HepG2 (cell line): ENCODE results near the gene SLC17A9. TPM values are rescaled to one million over a fixed set of nuclear protein-coding genes. Genes with fewer than 3 reads are reported as not detected.

Experiments
- ATAC-seq: fragments of 200-7000 bp; cut with Tn5 transposase; 3 replicates; pipeline ENCODE4 v1.9.1; 2020; ENCODE audit warnings: mild to moderate bottlenecking, moderate library complexity
- BruUV-seq: library from RNA; stranded (reverse); fragments of 400-500 nt; replicated peaks from 2 replicates; lab custom pipeline; 2021; lab: Mats Ljungman, UMichigan
- CTCF ChIA-PET: fragments of 300-600 bp; formaldehyde crosslinking; extraction: SDS; loops from one replicate; lab custom pipeline; 2021; ENCODE audit warnings: low total read pairs, inconsistent platforms, low intra/inter-chr PET ratio; lab: Yijun Ruan, JAX
- POLR2A ChIA-PET: fragments of 350-600 bp; sonication (Branson Sonifier 250); formaldehyde crosslinking; loops from one replicate; lab custom pipeline; 2020; ENCODE audit warnings: antibody characterized with exemption, inconsistent platforms; lab: Yijun Ruan, JAX
- DNase-seq: peaks from one replicate; pipeline ENCODE4 v3.0.0-alpha.2; 2015; ENCODE audit warnings: low spot score
- FAIRE-seq: peaks from 3 replicates; lab custom pipeline; 2011; peaks lifted over from hg19 to GRCh38; lab: Jason Lieb, UNC
- H2AFZ ChIP-seq: one replicate; pipeline ENCODE4 v1.6.1; 2011; ENCODE audit warnings: low read length, inconsistent platforms
- H3K27ac ChIP-seq: fragments of 300-600 bp; 3 replicates; pipeline ENCODE4 v1.8.0; 2011; ENCODE audit warnings: mixed run types, mild to moderate bottlenecking, mixed read lengths, low read length, inconsistent platforms; ENCODE audit not compliant: insufficient read depth; ENCODE audit errors: extremely low read length
- H3K27me3 ChIP-seq, 2 experiments: fragments of 200-600 bp in 1 of 2; 2 replicates in 1 of 2; 3 replicates in 1 of 2; pipeline versions ENCODE4 v1.6.0 to v1.8.0; 2011; ENCODE audit warnings: low read length in 2 of 2, mild to moderate bottlenecking in 2 of 2, moderate library complexity in 2 of 2, inconsistent platforms in 1 of 2; ENCODE audit not compliant: insufficient read depth in 2 of 2, control insufficient read depth in 1 of 2
- H3K36me3 ChIP-seq, 2 experiments: fragments of 200-600 bp in 1 of 2; replicated peaks in 1 of 2; 2 replicates in 1 of 2; 3 replicates in 1 of 2; pipeline versions ENCODE4 v1.5.1 to v1.8.0; 2011; ENCODE audit warnings: low read length in 2 of 2, inconsistent platforms in 1 of 2; ENCODE audit not compliant: insufficient read depth in 2 of 2, control insufficient read depth in 1 of 2
- H3K4me1 ChIP-seq: 2 replicates; pipeline ENCODE4 v1.5.1; 2012; ENCODE audit warnings: low read length, inconsistent platforms; ENCODE audit not compliant: insufficient read depth
- H3K4me2 ChIP-seq: 2 replicates; pipeline ENCODE4 v1.6.0; 2011; ENCODE audit warnings: low read depth, low read length, inconsistent platforms
- H3K4me3 ChIP-seq, 3 experiments: fragments of 200-600 bp in 1 of 3; sonication (generic), shearing (Covaris generic) in 1 of 3; replicated peaks in 1 of 3; 2 replicates each; pipeline ENCODE4 v1.5.1; 2011 to 2016; ENCODE audit warnings: low read length in 3 of 3, inconsistent platforms in 2 of 3, low read depth in 2 of 3, mild to moderate bottlenecking in 2 of 3, control low read depth in 1 of 3, mixed read lengths in 1 of 3; ENCODE audit not compliant: insufficient read depth in 1 of 3
- H3K79me2 ChIP-seq: one replicate; pipeline ENCODE4 v1.6.1; 2011; ENCODE audit warnings: low read length, inconsistent platforms; ENCODE audit not compliant: insufficient read depth
- H3K9ac ChIP-seq: 2 replicates; pipeline ENCODE4 v1.6.0; 2011; ENCODE audit warnings: mild to moderate bottlenecking, low read depth, low read length, inconsistent platforms; ENCODE audit not compliant: insufficient read depth
- H3K9me3 ChIP-seq: 2 replicates; pipeline ENCODE4 v1.5.1; 2012; ENCODE audit warnings: mild to moderate bottlenecking, low read length
- H4K20me1 ChIP-seq: 2 replicates; pipeline ENCODE4 v1.6.0; 2011; ENCODE audit warnings: inconsistent platforms, mild to moderate bottlenecking, low read length, moderate library complexity; ENCODE audit not compliant: insufficient read depth
- CHCHD3 ChIP-seq: sonication (generic); formaldehyde crosslinking; IDR thresholded peaks from 2 replicates; pipeline ENCODE4 v1.8.0; 2022; ENCODE audit warnings: mild to moderate bottlenecking, missing genetic modification reagents, moderate library complexity
- HNF4A ChIP-seq: sonication (generic); formaldehyde crosslinking; IDR thresholded peaks from 2 replicates; pipeline ENCODE4 v1.4.0; 2020; ENCODE audit warnings: missing genetic modification reagents
- HOXA3 ChIP-seq: sonication (generic); formaldehyde crosslinking; IDR thresholded peaks from 2 replicates; pipeline ENCODE4 v1.5.0; 2020; ENCODE audit warnings: missing genetic modification reagents
- NFE2L2 ChIP-seq: fragments of 150-350 bp; IDR thresholded peaks from 2 replicates; pipeline ENCODE4 v1.6.1; 2014; ENCODE audit warnings: low read length
- SOX6 ChIP-seq, 2 experiments: fragments of 450-650 bp in 1 of 2; sonication (generic) in 1 of 2; formaldehyde crosslinking in 1 of 2; IDR thresholded peaks; 2 replicates each; pipeline versions ENCODE4 v1.4.0 to v1.6.1; 2017 to 2020; ENCODE audit warnings: antibody characterized with exemption in 1 of 2, mild to moderate bottlenecking in 1 of 2, missing genetic modification reagents in 1 of 2
- THAP11 ChIP-seq: IDR thresholded peaks from 2 replicates; pipeline ENCODE4 v1.6.1; 2016; ENCODE audit warnings: missing biosample characterization, missing genetic modification reagents
- ZFP41 ChIP-seq: sonication (generic); formaldehyde crosslinking; IDR thresholded peaks from 2 replicates; pipeline ENCODE4 v1.4.0; 2020; ENCODE audit warnings: mild to moderate bottlenecking, missing genetic modification reagents, borderline replicate concordance
- ZNF12 ChIP-seq: sonication (generic); formaldehyde crosslinking; IDR thresholded peaks from 2 replicates; pipeline ENCODE4 v1.5.0; 2020; ENCODE audit warnings: missing genetic modification reagents
- ZNF124 ChIP-seq: sonication (generic); formaldehyde crosslinking; IDR thresholded peaks from 2 replicates; pipeline ENCODE4 v1.4.0; 2020; ENCODE audit warnings: missing genetic modification reagents
- ZNF543 ChIP-seq: sonication (generic); formaldehyde crosslinking; IDR thresholded peaks from 2 replicates; pipeline ENCODE4 v1.4.0; 2020; ENCODE audit warnings: mild to moderate bottlenecking, missing genetic modification reagents
- ZNF547 ChIP-seq: sonication (generic); formaldehyde crosslinking; IDR thresholded peaks from 2 replicates; pipeline ENCODE4 v1.5.1; 2020; ENCODE audit warnings: mild to moderate bottlenecking, missing genetic modification reagents
- ZNF616 ChIP-seq: sonication (generic); formaldehyde crosslinking; IDR thresholded peaks from 2 replicates; pipeline ENCODE4 v1.5.0; 2020; ENCODE audit warnings: low read depth, mild to moderate bottlenecking, missing genetic modification reagents
- ZNF776 ChIP-seq: sonication (generic); formaldehyde crosslinking; IDR thresholded peaks from 2 replicates; pipeline ENCODE4 v1.4.0; 2020; ENCODE audit warnings: mild to moderate bottlenecking, missing genetic modification reagents
- ZNF790 ChIP-seq: sonication (generic); formaldehyde crosslinking; IDR thresholded peaks from 2 replicates; pipeline ENCODE4 v1.8.0; 2022; ENCODE audit warnings: missing genetic modification reagents, mild to moderate bottlenecking, borderline replicate concordance
- WGBS: methylation state at CpG from one replicate; pipeline ENCODE4 v1.1.6; 2017; ENCODE audit warnings: low lambda C conversion rate; 5-methylcytosine and 5-hydroxymethylcytosine counted together
- in situ Hi-C: cut with HindIII; loops from 2 replicates; pipeline ENCODE4 v1.10.0; 2017; ENCODE audit warnings: low pct_unique_long_range_greater_than_20kb; ENCODE audit not compliant: extremely low pct_ligation_motif_present
- intact Hi-C: fragments of 100-400 bp; cut with micrococcal nuclease; formaldehyde crosslinking; loops from one replicate; pipeline ENCODE4 v1.10.0; 2022; ENCODE audit not compliant: unreplicated experiment
- polyA plus RNA-seq, 8 experiments: library from polyadenylated mRNA; depleted of rRNA in 3 of 8; stranded (reverse) in 7 of 8; unstranded in 1 of 8; fragments of >200 nt; fragmentation: Illumina TruSeq in 4 of 8; extraction: Trizol in 4 of 8; gene quantifications; 2 replicates each; pipeline versions ENCODE4 v1.2.1 to v1.2.3, GENCODE V29; 2011 to 2016; ENCODE audit warnings: low read depth in 4 of 8, missing spikeins in 1 of 8, mixed read lengths in 1 of 8; ENCODE audit not compliant: insufficient read depth in 1 of 8
- total RNA-seq, 5 experiments: library from RNA; depleted of rRNA; stranded (reverse); fragments of >200 nt; fragmentation: Illumina TruSeq; extraction: Trizol; gene quantifications; 2 replicates each; pipeline ENCODE4 v1.2.3, GENCODE V29; 2016; ENCODE audit warnings: low read depth in 1 of 5
- TF ChIP-seq, protein P1 (sequence below), 2 experiments: sonication (generic) in 1 of 2; formaldehyde crosslinking in 1 of 2; IDR thresholded peaks; 2 replicates each; pipeline versions ENCODE4 v1.5.1 to v1.6.1; 2011 to 2020; ENCODE audit warnings: borderline replicate concordance in 1 of 2, low read depth in 1 of 2, low read length in 1 of 2, mild to moderate bottlenecking in 1 of 2, missing genetic modification reagents in 1 of 2, moderate library complexity in 1 of 2
- TF ChIP-seq, protein P2 (sequence below): sonication (generic); formaldehyde crosslinking; IDR thresholded peaks from 2 replicates; pipeline ENCODE4 v1.4.0; 2020; ENCODE audit warnings: missing genetic modification reagents
- TF ChIP-seq, protein P3 (sequence below): sonication (generic); formaldehyde crosslinking; IDR thresholded peaks from 2 replicates; pipeline ENCODE4 v1.9.0; 2022; ENCODE audit warnings: missing genetic modification reagents, mild to moderate bottlenecking, borderline replicate concordance
- TF ChIP-seq, protein P4 (sequence below): sonication (generic); formaldehyde crosslinking; IDR thresholded peaks from 2 replicates; pipeline ENCODE4 v1.4.0; 2020; ENCODE audit warnings: mild to moderate bottlenecking, missing genetic modification reagents

SLC17A9 gene
- total and polyA plus RNA-seq, 2 of the 13 experiments (the other 11 are each of a cell fraction or from before 2014, with no cell fraction given), result 110 to 191 TPM

DNA sequence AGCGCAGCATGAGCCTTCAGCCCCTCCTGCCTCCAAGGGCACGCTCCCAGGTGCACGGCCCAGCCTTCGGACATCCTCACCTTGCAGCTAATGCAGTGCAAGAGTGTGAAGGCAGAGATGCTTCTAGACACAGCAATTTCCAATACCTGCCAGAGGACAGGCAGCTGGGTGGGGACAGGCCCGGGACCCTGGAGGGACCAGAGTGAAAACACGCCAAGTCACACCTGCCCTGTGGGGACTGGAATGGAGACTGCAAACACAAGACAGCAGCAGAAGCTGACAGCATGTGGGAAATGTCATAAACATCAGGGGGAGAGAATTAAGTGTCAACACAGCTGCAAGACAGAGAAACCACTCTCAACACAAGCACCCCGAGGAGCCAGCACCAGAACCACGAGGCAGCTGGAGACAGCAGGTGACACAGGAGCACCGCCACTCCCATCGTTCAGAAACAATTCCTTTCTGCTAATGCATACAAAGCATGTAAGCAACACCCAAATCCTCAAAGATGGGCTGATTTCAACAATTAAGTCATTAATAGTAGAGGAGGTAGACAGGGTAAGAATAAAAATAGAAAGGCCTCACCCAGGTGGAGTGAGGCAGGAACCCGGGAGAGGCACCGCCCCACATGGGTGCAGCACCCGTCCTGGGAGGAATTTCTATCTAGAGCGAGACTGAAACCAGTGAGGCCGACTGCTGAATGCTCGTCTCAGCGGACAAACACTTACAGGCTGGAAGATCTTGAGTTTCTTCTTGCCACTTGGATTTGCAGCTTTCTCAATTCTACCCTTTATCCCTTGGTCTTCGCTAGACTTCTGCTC, 43.3 kb upstream of the SLC17A9 start (continued):
- TF ChIP-seq, protein P1, sequence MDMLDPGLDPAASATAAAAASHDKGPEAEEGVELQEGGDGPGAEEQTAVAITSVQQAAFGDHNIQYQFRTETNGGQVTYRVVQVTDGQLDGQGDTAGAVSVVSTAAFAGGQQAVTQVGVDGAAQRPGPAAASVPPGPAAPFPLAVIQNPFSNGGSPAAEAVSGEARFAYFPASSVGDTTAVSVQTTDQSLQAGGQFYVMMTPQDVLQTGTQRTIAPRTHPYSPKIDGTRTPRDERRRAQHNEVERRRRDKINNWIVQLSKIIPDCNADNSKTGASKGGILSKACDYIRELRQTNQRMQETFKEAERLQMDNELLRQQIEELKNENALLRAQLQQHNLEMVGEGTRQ (IDR thresholded peaks at IDR 0.05; ENCODE audit: low read depth, low read length), result no peak
- TF ChIP-seq, protein P1 (CRISPR knock-in tag; IDR thresholded peaks at IDR 0.05; ENCODE audit: borderline replicate concordance), result no peak
- peak; percentile 22; the same call in 1 of the 2 replicates for TF ChIP-seq NFE2L2
- no peak for TF ChIP-seq THAP11 (CRISPR knock-in tag)
- no peak for TF ChIP-seq CHCHD3 (CRISPR knock-in tag)

DNA sequence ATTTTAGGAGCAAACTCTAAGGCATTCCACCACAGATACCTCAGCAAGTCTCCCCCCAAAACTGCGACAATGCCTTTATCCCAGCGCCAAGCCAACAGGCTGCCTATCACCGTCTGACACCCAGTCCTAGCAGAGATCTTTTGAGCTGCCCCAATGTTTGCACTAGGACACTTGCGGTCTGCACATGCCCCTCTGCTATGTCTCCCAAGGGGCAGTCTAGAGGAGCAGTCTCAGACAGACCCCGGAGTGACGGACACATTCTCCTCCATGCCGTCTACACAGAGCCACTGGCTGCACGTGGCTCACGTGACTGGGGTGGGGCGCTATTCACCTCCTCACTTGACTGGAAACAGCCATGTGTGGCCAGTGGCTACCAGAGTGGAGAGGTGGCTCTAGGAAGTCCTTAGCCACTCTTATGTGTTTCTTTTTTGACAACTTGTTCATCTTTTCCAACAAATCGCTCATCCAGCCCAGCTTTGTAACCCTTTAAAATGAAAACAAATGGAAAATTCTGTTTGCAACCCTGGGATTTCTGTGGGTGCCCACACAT, 42.2 kb upstream of the SLC17A9 start:
- ChIA-PET POLR2A (no interaction called here), CTCF (no interaction called here)
- no peak for FAIRE-seq
- Histone ChIP-seq H3K36me3 (peaks cover 75 to 84% of the 10 kb centered on the region in 2 experiments), H3K27me3 (no peaks in the 10 kb centered on the region), H3K27ac (no peak overlapping the region), H3K9me3 (no peaks in the 10 kb centered on the region), H3K4me3 (no peak overlapping the region), H3K4me1 (peaks cover 28% of the 10 kb centered on the region), H3K4me2 (no peak overlapping the region), H4K20me1 (peaks cover 72% of the 10 kb centered on the region), H2AFZ (no peak overlapping the region), H3K9ac (no peak overlapping the region), H3K79me2 (peaks cover 83% of the 10 kb centered on the region)
- BruUV-seq, result no TSS peak
- intact Hi-C loops, result no loop called here
- WGBS, result 95% methylated on average over 11 of the region's 11 CpGs
- in situ Hi-C loops, result no loop called here
- ATAC-seq, result no peak
- no peak for DNase-seq
- TF ChIP-seq, protein P2, sequence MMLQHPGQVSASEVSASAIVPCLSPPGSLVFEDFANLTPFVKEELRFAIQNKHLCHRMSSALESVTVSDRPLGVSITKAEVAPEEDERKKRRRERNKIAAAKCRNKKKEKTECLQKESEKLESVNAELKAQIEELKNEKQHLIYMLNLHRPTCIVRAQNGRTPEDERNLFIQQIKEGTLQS (CRISPR knock-in tag), result no peak
- TF ChIP-seq ZNF790 (CRISPR knock-in tag) (no peak), ZNF12 (CRISPR knock-in tag) (no peak), SOX6 (IDR thresholded peaks at IDR 0.05) (no peak), SOX6 (CRISPR knock-in tag; IDR thresholded peaks at IDR 0.05) (no peak), ZNF776 (CRISPR knock-in tag) (no peak), ZNF547 (CRISPR knock-in tag) (no peak), ZNF543 (CRISPR knock-in tag) (no peak), ZNF616 (CRISPR knock-in tag) (no peak), HOXA3 (no peak), ZFP41 (no peak), ZNF124 (CRISPR knock-in tag) (no peak), HNF4A (no peak)
- TF ChIP-seq, protein P3, sequence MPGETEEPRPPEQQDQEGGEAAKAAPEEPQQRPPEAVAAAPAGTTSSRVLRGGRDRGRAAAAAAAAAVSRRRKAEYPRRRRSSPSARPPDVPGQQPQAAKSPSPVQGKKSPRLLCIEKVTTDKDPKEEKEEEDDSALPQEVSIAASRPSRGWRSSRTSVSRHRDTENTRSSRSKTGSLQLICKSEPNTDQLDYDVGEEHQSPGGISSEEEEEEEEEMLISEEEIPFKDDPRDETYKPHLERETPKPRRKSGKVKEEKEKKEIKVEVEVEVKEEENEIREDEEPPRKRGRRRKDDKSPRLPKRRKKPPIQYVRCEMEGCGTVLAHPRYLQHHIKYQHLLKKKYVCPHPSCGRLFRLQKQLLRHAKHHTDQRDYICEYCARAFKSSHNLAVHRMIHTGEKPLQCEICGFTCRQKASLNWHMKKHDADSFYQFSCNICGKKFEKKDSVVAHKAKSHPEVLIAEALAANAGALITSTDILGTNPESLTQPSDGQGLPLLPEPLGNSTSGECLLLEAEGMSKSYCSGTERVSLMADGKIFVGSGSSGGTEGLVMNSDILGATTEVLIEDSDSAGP (CRISPR knock-in tag), result no peak
- TF ChIP-seq, protein P4, sequence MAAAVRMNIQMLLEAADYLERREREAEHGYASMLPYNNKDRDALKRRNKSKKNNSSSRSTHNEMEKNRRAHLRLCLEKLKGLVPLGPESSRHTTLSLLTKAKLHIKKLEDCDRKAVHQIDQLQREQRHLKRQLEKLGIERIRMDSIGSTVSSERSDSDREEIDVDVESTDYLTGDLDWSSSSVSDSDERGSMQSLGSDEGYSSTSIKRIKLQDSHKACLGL (CRISPR knock-in tag), result no peak
